HepG2 (cell line): ENCODE results near the gene ACP1. TPM values are rescaled to one million over a fixed set of nuclear protein-coding genes. Genes with fewer than 3 reads are reported as not detected.
A peak's percentile ranks its signal among the peaks of the same experiment; 100 is the strongest.

Experiments used
- ADNP ChIP-seq: sonication (generic); formaldehyde crosslinking; IDR thresholded peaks from 2 replicates; pipeline ENCODE4 v1.4.0; 2020; ENCODE audit warnings: missing genetic modification reagents
- AFF4 ChIP-seq: sonication (generic); formaldehyde crosslinking; IDR thresholded peaks from 2 replicates; pipeline ENCODE4 v1.4.0; 2020; ENCODE audit warnings: missing genetic modification reagents
- ATM ChIP-seq: fragments of 450-650 bp; IDR thresholded peaks from 2 replicates; pipeline ENCODE4 v1.7.1; 2017; ENCODE audit warnings: mild to moderate bottlenecking, borderline replicate concordance
- BRCA1 ChIP-seq: sonication (generic); formaldehyde crosslinking; IDR thresholded peaks from 2 replicates; pipeline ENCODE4 v1.4.0; 2020; ENCODE audit warnings: missing genetic modification reagents
- DNMT3B ChIP-seq: conservative IDR thresholded peaks from 2 replicates; pipeline ENCODE4 v1.6.1; 2016; ENCODE audit warnings: missing biosample characterization, control low read depth
- EZH2 ChIP-seq: conservative IDR thresholded peaks from 2 replicates; pipeline ENCODE4 v1.6.1; 2012; ENCODE audit warnings: mild to moderate bottlenecking, low read depth, low read length, moderate library complexity
- HBP1 ChIP-seq: IDR thresholded peaks from 2 replicates; pipeline ENCODE4 v1.6.1; 2016; ENCODE audit warnings: low read depth, control low read depth
- MXD4 ChIP-seq: IDR thresholded peaks from 2 replicates; pipeline ENCODE4 v1.6.1; 2016; ENCODE audit warnings: mild to moderate bottlenecking, missing biosample characterization, missing genetic modification reagents
- NR2F6 ChIP-seq, 2 experiments: IDR thresholded peaks; 2 replicates each; pipeline ENCODE4 v1.6.1; 2016; ENCODE audit warnings: antibody characterized with exemption in 1 of 2, mild to moderate bottlenecking in 1 of 2
- YY1 ChIP-seq: IDR thresholded peaks from 2 replicates; pipeline ENCODE4 v1.6.1; 2011; ENCODE audit warnings: low read length, low read depth, moderate library complexity, mild to moderate bottlenecking; ENCODE audit not compliant: insufficient read depth, insufficient replicate concordance
- ZNF101 ChIP-seq: sonication (generic); formaldehyde crosslinking; IDR thresholded peaks from 2 replicates; pipeline ENCODE4 v1.4.0; 2020; ENCODE audit warnings: mild to moderate bottlenecking, low read depth, missing genetic modification reagents, borderline replicate concordance
- ZNF292 ChIP-seq: sonication (generic); formaldehyde crosslinking; IDR thresholded peaks from 2 replicates; pipeline ENCODE4 v1.8.1; 2022; ENCODE audit warnings: mild to moderate bottlenecking, low read depth, missing genetic modification reagents, borderline replicate concordance
- ZNF451 ChIP-seq: sonication (generic); formaldehyde crosslinking; IDR thresholded peaks from 2 replicates; pipeline ENCODE4 v1.5.0; 2020; ENCODE audit warnings: mild to moderate bottlenecking, missing genetic modification reagents
- ZNF468 ChIP-seq: sonication (generic); formaldehyde crosslinking; IDR thresholded peaks from 2 replicates; pipeline ENCODE4 v1.8.0; 2022; ENCODE audit warnings: mild to moderate bottlenecking, moderate library complexity, missing genetic modification reagents
- ZNF530 ChIP-seq: sonication (generic); formaldehyde crosslinking; IDR thresholded peaks from 2 replicates; pipeline ENCODE4 v1.5.0; 2020; ENCODE audit warnings: low read depth, mild to moderate bottlenecking, missing genetic modification reagents
- ZNF788 ChIP-seq: sonication (generic); formaldehyde crosslinking; IDR thresholded peaks from 2 replicates; pipeline ENCODE4 v1.5.0; 2020; ENCODE audit warnings: mild to moderate bottlenecking, missing genetic modification reagents, borderline replicate concordance
- ZSCAN22 ChIP-seq: sonication (generic); formaldehyde crosslinking; IDR thresholded peaks from 2 replicates; pipeline ENCODE4 v1.4.0; 2020; ENCODE audit warnings: mild to moderate bottlenecking, missing genetic modification reagents
- polyA plus RNA-seq, 8 experiments: library from polyadenylated mRNA; depleted of rRNA in 3 of 8; stranded (reverse) in 7 of 8; unstranded in 1 of 8; fragments of >200 nt; fragmentation: Illumina TruSeq in 4 of 8; extraction: Trizol in 4 of 8; gene quantifications; 2 replicates each; pipeline versions ENCODE4 v1.2.1 to v1.2.3, GENCODE V29; 2011 to 2016; ENCODE audit warnings: low read depth in 4 of 8, missing spikeins in 1 of 8, mixed read lengths in 1 of 8; ENCODE audit not compliant: insufficient read depth in 1 of 8
- total RNA-seq, 5 experiments: library from RNA; depleted of rRNA; stranded (reverse); fragments of >200 nt; fragmentation: Illumina TruSeq; extraction: Trizol; gene quantifications; 2 replicates each; pipeline ENCODE4 v1.2.3, GENCODE V29; 2016; ENCODE audit warnings: low read depth in 1 of 5
- TF ChIP-seq, protein P1 (sequence below): sonication (generic); formaldehyde crosslinking; IDR thresholded peaks from 2 replicates; pipeline ENCODE4 v1.8.0; 2022; ENCODE audit warnings: mild to moderate bottlenecking, missing genetic modification reagents, moderate library complexity
- TF ChIP-seq, protein P2 (sequence below): sonication (generic); formaldehyde crosslinking; IDR thresholded peaks from 2 replicates; pipeline ENCODE4 v1.4.0; 2020; ENCODE audit warnings: mild to moderate bottlenecking, missing genetic modification reagents

ACP1 gene
- total and polyA plus RNA-seq, 2 of the 13 experiments (the other 11 are each of a cell fraction or from before 2014, with no cell fraction given), result 246 to 348 TPM

GRCh38 chr2:260507-261161 lies 4.1 kb upstream of the ACP1 start (continued):
- TF ChIP-seq AFF4, result peak; percentile 96
- no peak for TF ChIP-seq ZNF530 (CRISPR knock-in tag)
- TF ChIP-seq ZNF101 (CRISPR knock-in tag), result no peak
- TF ChIP-seq, protein P1, sequence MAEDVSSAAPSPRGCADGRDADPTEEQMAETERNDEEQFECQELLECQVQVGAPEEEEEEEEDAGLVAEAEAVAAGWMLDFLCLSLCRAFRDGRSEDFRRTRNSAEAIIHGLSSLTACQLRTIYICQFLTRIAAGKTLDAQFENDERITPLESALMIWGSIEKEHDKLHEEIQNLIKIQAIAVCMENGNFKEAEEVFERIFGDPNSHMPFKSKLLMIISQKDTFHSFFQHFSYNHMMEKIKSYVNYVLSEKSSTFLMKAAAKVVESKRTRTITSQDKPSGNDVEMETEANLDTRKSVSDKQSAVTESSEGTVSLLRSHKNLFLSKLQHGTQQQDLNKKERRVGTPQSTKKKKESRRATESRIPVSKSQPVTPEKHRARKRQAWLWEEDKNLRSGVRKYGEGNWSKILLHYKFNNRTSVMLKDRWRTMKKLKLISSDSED (CRISPR knock-in tag), result no peak
- peak; percentile 99 for TF ChIP-seq ZNF292 (CRISPR knock-in tag)
- TF ChIP-seq ZNF468 (CRISPR knock-in tag), result no peak
- peak; percentile 68 for TF ChIP-seq YY1
- TF ChIP-seq ADNP (CRISPR knock-in tag), result no peak
- TF ChIP-seq MXD4 (CRISPR knock-in tag), result peak; percentile 97
- peak; percentile 99 for TF ChIP-seq ZNF788 (CRISPR knock-in tag)
- TF ChIP-seq ZNF451 (CRISPR knock-in tag), result no peak
- peak; percentile 100 for TF ChIP-seq NR2F6 (IDR thresholded peaks at IDR 0.05)
- peak; percentile 100 for TF ChIP-seq NR2F6 (CRISPR knock-in tag; IDR thresholded peaks at IDR 0.05)
- TF ChIP-seq, protein P2, sequence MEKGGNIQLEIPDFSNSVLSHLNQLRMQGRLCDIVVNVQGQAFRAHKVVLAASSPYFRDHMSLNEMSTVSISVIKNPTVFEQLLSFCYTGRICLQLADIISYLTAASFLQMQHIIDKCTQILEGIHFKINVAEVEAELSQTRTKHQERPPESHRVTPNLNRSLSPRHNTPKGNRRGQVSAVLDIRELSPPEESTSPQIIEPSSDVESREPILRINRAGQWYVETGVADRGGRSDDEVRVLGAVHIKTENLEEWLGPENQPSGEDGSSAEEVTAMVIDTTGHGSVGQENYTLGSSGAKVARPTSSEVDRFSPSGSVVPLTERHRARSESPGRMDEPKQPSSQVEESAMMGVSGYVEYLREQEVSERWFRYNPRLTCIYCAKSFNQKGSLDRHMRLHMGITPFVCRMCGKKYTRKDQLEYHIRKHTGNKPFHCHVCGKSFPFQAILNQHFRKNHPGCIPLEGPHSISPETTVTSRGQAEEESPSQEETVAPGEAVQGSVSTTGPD (CRISPR knock-in tag), result no peak
- TF ChIP-seq ZSCAN22 (CRISPR knock-in tag), result no peak
- TF ChIP-seq BRCA1 (CRISPR knock-in tag), result peak; percentile 59; the same call in 1 of the 2 replicates
- no peak for TF ChIP-seq EZH2
- peak; percentile 95 for TF ChIP-seq HBP1 (CRISPR knock-in tag)
- peak; percentile 79; the same call in 1 of the 2 replicates for TF ChIP-seq DNMT3B
- no peak for TF ChIP-seq ATM
